ENCODE data around the gene ACVRL1. TPM values are rescaled to one million over a fixed set of nuclear protein-coding genes. Genes with fewer than 3 reads are reported as not detected.

The ACVRL1 gene
- total RNA-seq, 1 experiment from 2014 or later = not detected

- POLR2A ChIA-PET = no interaction called here
Measured at GRCh38 chr12:51866762-51867161, 40.5 kb upstream of the ACVRL1 start.

GRCh38 chr12:51867371-51867770 is 39.9 kb upstream of the ACVRL1 start:
- no peak for TF ChIP-seq CTCF (IDR thresholded peaks at IDR 0.05; ENCODE audit: insufficient read depth in 1 of 2, low read depth in 1 of 2, low read length in 1 of 2, severe bottlenecking in 1 of 2, unreplicated experiment in 1 of 2)
- CTCF ChIA-PET = interaction anchor here (1.0 to 1.4 kb wide), 3 partner anchors 8 to 158 kb away, joined by 4 to 5 read pairs (median 5); no protein-coding TSS in a partner anchor
- Mint-ChIP-seq H3K27me3 (ENCODE audit: insufficient read depth, unreplicated experiment) (no peaks in the 10 kb centered on the region), H3K4me1 (ENCODE audit: low read depth, unreplicated experiment) (peaks cover 29% of the 10 kb centered on the region), H3K27ac (ENCODE audit: unreplicated experiment) (no peak overlapping the region), H3K36me3 (ENCODE audit: insufficient read depth, unreplicated experiment) (peaks cover 9% of the 10 kb centered on the region), H3K9me3 (ENCODE audit: unreplicated experiment) (no peaks in the 10 kb centered on the region), H3K4me3 (ENCODE audit: unreplicated experiment) (no peak overlapping the region)
- POLR2A ChIA-PET = no interaction called here
- DNase-seq = no peak
- H3K27me3 ChIP-seq (replicated peaks; ENCODE audit: control insufficient read depth, insufficient read depth, low read length) = no peaks in the 10 kb centered on the region
- no peak overlapping the region for H3K4me3 ChIP-seq (ENCODE audit: low read depth, low read length)
- intact Hi-C loops (cut with micrococcal nuclease; ENCODE audit: unreplicated experiment) = loop anchor here (5.0 kb wide), 1 partner anchor 445 kb away; the partner anchor contains the start of gene SLC4A8
- peaks cover 42% of the 10 kb centered on the region for H3K4me1 ChIP-seq
- H3K36me3 ChIP-seq (ENCODE audit: control insufficient read depth, insufficient read depth, low read length) = no peaks in the 10 kb centered on the region
- no peaks in the 10 kb centered on the region for H3K9me3 ChIP-seq
- no TSS peak for BruUV-seq (replicated peaks)

More at GRCh38 chr12:51866762-51867161, 40.5 kb upstream of the ACVRL1 start:
- Mint-ChIP-seq H3K9me3 (ENCODE audit: unreplicated experiment) (no peaks in the 10 kb centered on the region), H3K4me3 (ENCODE audit: unreplicated experiment) (no peak overlapping the region), H3K27me3 (ENCODE audit: insufficient read depth, unreplicated experiment) (no peaks in the 10 kb centered on the region), H3K4me1 (ENCODE audit: low read depth, unreplicated experiment) (peaks cover 29% of the 10 kb centered on the region), H3K27ac (ENCODE audit: unreplicated experiment) (no peak overlapping the region), H3K36me3 (ENCODE audit: insufficient read depth, unreplicated experiment) (peaks cover 9% of the 10 kb centered on the region)
- CTCF ChIA-PET = interaction anchor here (0.7 to 1.4 kb wide), 4 partner anchors 8 to 252 kb away, joined by 3 to 5 read pairs (median 4); no protein-coding TSS in a partner anchor
- no peak for DNase-seq
- no peak for TF ChIP-seq CTCF (IDR thresholded peaks at IDR 0.05; ENCODE audit: insufficient read depth in 1 of 2, low read depth in 1 of 2, low read length in 1 of 2, severe bottlenecking in 1 of 2, unreplicated experiment in 1 of 2)
- Histone ChIP-seq H3K4me1 (peaks cover 42% of the 10 kb centered on the region), H3K9me3 (no peaks in the 10 kb centered on the region), H3K36me3 (ENCODE audit: control insufficient read depth, insufficient read depth, low read length) (no peaks in the 10 kb centered on the region), H3K27me3 (replicated peaks; ENCODE audit: control insufficient read depth, insufficient read depth, low read length) (no peaks in the 10 kb centered on the region), H3K4me3 (ENCODE audit: low read depth, low read length) (no peak overlapping the region)
- intact Hi-C loops (cut with micrococcal nuclease; ENCODE audit: unreplicated experiment) = loop anchor here (5.0 kb wide), 1 partner anchor 444 kb away; the partner anchor contains the start of gene SLC4A8
- BruUV-seq (replicated peaks) = no TSS peak

- Histone ChIP-seq H3K4me3 (ENCODE audit: low read depth, low read length) (no peak overlapping the region; the same call in 1 of the 2 replicates), H3K27me3 (replicated peaks; ENCODE audit: control insufficient read depth, insufficient read depth, low read length) (no peaks in the 10 kb centered on the region), H3K4me1 (peaks cover 41% of the 10 kb centered on the region), H3K9me3 (no peaks in the 10 kb centered on the region), H3K36me3 (ENCODE audit: control insufficient read depth, insufficient read depth, low read length) (no peaks in the 10 kb centered on the region)
- H3K27ac Mint-ChIP-seq (ENCODE audit: unreplicated experiment) = peak overlapping the region; percentile 48
- H3K4me3 Mint-ChIP-seq (ENCODE audit: unreplicated experiment) = peak overlapping the region; percentile 84
- DNase-seq = peak in 1 of 2 experiments; percentile 10
- BruUV-seq (replicated peaks) = no TSS peak
- H3K27me3 Mint-ChIP-seq (ENCODE audit: insufficient read depth, unreplicated experiment) = no peaks in the 10 kb centered on the region
- ChIA-PET CTCF (interaction anchor here (1.0 to 1.4 kb wide), 2 partner anchors 44 to 157 kb away, joined by 4 to 5 read pairs; no protein-coding TSS in a partner anchor), POLR2A (no interaction called here)
- no peaks in the 10 kb centered on the region for H3K9me3 Mint-ChIP-seq (ENCODE audit: unreplicated experiment)
- intact Hi-C loops (cut with micrococcal nuclease; ENCODE audit: unreplicated experiment) = loop anchor here (5.0 kb wide), 1 partner anchor 446 kb away; the partner anchor contains the start of gene SLC4A8
- H3K36me3 Mint-ChIP-seq (ENCODE audit: insufficient read depth, unreplicated experiment) = peaks cover 9% of the 10 kb centered on the region
- TF ChIP-seq CTCF (IDR thresholded peaks at IDR 0.05; ENCODE audit: insufficient read depth in 1 of 2, low read depth in 1 of 2, low read length in 1 of 2, severe bottlenecking in 1 of 2, unreplicated experiment in 1 of 2) = no peak
- peaks cover 28% of the 10 kb centered on the region for H3K4me1 Mint-ChIP-seq (ENCODE audit: low read depth, unreplicated experiment)
Measured at GRCh38 chr12:51867796-51868428, 39.4 kb upstream of the ACVRL1 start.
